ENCODE data around the gene CAPZA2.
"Not testable (repeated sequence)": the region's sequence is repeated elsewhere in the genome, so short reads cannot be mapped to it uniquely, and the experiment has no call there.

Gene CAPZA2

DNA sequence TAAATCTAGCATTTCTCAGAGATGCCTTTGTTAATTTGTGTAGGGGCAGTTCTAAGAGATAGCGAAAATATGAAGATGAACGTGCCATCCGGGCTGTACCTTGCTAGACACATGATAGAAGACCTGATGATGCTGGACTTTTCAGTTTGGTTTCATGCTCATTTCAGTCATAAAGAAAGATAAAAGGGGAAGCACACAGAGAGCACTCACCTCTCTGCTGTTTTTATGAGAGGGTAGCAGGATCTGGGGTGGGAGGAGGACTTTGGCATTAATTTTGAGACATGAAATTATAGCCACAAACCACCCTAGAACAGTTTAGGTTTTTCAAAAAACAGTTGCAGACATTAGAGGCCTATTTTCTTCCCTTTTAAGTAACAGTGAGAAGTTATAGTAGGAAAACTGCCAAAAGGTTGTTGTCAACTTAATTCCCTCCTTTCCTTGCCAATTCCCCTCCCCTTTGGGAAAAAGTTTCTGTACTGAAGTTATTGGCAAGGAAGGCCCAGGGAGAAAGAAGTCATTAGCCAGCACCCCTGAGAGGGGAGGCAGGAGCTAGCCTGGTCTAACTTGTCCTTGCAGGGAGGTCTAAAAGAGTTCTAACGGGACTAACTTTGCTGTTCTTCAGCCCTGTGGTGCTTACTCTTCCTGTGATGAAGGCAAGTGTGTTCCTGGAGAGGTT, 93.6 kb downstream of the CAPZA2 start:
- no peak for DNase-seq

DNA sequence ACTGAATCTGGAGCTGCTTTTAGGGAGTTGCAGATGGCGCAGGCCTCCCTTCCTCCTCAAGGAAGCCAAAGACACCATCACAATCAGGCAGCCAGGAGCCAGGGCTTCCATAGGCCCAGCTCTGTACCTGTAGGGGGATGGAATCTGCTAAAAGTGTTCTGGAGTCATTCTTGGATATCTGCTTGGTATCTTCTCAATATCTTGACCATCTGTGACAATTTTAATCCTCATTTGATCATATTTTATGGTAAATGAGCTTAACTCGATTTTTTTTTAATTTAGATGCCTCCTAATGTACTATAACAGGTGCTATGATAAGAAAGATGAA, 94.1 kb downstream of the CAPZA2 start:
- DNase-seq = peak; percentile 28

DNA sequence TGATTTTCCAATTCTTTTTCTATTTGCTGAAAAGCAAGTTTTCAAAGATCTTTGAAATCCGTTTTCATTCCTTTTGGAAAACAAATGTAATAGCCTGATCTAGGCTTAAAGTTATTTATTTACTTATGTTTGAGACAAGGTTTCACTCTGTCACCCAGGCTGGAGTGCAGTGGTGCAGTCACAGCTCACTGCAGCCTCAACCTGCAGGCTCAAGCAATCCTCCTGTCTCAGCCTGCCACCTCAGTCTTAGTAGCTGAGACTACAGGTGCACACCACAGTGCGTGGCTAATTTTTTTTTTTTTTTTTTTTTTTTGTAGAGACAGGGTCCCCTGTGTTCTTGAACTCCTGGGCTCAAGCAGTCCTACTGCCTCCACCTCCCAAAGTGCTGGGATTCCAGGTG, 95.5 kb downstream of the CAPZA2 start:
- no peak for DNase-seq

DNA sequence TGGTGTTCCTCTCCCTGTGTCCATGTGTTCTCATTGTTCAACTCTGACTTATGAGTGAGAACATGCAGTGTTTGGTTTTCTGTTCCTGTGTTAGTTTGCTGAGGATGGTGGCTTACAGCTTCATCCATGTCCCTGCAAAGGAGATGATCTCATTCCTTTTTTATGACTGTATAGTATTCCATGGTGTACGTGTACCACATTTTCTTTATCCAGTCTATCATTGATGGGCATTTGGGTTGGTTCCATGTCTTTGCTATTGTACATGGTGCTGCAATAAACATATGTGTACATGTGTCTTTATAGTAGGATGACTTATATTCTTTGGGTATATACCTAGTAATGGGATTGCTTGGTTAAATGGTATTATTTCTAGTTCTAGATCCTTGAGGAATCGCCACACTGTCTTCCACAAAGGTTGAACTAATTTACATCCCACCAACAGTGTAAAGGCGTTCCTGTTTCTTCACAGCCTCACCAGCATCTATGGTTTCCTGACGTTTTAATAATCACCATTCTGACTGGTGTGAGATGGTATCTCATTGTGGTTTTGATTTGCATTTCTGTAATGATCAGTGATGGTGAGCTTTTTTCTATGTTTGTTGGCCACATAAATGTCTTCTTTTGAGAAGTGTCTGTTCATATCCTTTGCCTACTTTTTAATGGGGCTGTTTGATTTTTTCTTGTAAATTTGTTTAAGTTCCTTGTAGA, 99.7 kb downstream of the CAPZA2 start:
- DNase-seq = not testable (repeated sequence)

DNA sequence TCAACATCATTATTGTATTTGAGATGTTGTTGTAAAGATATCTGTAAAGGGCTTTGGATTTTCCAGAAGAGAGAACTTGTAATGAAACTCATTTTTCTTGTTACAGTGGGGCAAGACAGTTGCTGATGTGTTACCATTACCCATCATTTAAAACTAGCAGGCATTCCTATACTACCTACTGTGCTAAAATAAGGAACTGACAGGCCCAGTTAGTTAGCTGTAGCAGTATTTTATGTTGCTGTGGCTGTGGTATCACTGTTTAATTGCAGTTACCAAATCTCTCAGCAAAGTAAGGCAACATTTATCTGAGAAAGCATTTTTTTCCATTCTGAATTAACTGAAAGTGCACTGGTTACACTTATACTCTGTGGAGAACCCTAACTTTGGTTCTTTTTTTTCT, 100.8 kb downstream of the CAPZA2 start:
- no peak for DNase-seq

DNA sequence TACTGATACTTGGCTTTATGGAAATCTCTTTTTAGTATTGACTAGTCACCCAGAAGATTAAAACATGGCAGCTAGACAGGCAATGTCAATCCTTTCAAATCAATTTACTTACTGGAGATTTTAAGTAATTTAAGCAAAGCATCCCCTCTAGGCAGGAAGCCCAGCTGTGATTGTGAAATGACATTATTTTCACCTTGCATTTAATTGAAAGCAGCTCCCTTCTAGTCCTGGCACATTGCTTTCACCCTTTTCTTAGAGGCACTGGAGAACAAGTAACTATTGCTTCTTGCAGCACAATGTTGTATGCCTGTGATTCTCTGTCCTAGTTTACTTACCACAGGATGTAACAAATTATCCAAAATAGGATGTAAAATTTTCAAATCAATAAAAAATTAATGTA, 104.2 kb downstream of the CAPZA2 start:
- no peak for DNase-seq

DNA sequence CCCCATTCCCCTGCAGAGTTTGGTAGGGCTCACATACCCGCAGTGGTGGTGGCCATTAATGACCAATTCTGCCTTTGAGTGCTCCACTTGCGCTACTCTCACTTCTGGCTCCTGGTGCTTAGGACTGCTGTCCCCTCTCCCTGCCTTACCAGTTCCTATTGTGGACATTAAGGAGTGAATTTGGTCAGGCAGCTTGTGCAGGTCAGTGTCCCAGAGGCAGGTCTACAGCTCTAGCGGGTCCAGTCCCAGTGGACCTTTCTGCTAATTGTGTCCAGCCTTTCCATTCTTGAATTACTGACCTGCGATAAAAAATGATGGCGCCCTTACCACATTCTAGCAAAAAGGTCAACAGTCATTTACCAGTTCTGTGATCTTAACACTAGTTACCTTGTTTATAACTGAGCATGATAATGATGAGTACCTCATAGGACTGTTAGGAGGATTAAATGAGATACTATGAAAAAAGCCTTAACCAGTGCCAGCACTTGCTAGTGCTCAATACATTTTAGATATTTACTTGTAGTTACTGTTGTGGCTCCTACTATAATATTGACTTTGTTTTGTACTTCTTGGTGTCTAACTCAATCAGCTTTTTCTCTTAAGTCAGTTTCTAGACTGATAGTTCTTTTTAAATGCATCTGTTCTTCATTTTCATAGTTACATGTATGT, 105.0 kb downstream of the CAPZA2 start:
- no peak for DNase-seq

DNA sequence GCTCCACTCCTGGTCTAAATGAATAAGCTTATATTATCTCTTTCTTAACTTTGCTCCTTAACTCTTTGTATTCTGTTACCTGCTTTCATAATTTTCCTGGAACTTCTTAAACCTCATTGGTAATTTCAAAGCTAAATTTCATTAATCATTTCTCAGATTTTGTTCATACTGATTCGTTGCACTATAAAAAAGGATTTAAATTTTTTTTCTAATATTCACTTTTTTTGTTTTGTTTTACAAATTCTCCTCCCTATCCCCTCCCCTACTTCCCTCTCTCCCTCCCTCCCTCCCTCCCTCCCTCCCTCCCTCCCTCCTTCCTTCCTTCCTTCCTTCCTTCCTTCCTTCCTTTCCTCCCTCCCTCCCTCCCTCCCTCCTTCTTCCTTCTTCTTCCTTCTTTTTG, 105.6 kb downstream of the CAPZA2 start:
- DNase-seq = no peak

DNA sequence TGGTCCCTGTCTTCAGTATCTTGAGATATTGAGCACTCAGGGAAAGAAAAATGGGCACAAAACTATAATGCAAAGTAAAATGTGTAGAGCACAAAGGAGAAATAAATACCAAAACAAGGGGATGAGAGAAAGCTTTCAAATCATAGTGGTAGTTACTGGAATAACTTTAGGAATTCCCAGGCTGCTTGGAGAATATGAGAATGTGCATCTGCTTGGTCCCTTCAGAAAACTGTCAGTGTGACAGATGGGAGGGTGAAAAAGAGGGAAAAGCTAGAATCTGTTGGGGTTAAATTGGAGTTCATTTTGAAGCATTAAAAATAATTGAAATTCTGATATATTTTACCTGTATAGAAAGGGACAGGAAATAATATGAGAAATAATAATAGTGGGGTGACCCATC, 106.2 kb downstream of the CAPZA2 start:
- DNase-seq = no peak

DNA sequence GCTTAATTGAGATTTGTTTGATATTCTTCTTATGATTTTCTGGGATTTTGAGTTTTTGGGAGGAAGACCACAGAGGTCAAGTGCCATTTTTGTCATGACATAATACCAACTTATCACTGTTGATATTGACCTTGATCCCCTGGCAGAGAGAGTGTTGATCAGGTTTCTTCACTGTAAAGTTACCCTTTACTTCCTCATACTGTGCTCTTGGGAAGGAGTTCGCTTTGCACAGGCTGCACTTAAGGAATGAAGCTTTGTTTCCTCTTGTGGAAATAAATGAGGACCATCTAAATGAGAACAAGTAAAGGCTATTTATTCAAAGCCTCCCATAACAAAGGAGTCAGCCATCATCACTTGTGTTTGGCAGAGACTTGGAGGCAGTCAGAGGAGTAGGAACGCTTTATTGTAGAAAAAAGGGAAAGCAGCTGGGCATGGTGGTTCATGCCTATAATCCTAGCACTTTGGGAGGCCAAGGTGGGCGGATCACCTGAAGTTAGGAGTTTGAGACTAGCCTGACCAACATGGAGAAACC, 107.0 kb downstream of the CAPZA2 start:
- DNase-seq = no peak

DNA sequence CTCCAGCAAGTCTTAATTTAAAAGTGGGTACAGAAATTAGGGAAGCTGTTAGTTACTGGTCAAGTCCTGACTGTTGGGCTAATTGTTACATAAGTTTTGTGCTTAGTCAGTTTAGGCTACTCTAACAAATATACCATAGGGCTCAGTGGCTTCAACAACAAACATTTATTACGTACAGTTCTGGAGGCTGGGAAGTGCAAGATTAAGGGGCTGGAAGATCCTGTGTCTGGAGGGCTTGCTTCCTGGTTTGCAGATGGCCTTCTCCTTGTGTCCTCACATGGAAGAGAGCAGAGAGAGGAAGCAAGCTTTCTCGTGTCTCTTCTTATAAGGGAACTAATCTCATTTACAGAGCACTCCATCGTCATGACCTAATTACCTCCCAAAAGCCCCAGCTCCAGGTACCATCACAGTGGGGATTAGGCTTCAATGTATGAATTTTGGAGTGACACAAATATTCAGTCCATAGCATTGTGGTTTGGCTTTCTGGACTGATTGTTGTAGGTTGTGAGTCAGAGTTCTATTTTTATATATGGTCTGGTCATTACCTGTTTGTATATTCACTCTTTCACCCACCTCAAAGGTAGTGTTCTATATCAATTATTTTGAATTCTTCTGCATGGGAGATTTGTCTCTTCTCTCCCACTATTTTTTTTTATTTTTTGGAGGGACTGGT, 108.0 kb downstream of the CAPZA2 start:
- no peak for DNase-seq

DNA sequence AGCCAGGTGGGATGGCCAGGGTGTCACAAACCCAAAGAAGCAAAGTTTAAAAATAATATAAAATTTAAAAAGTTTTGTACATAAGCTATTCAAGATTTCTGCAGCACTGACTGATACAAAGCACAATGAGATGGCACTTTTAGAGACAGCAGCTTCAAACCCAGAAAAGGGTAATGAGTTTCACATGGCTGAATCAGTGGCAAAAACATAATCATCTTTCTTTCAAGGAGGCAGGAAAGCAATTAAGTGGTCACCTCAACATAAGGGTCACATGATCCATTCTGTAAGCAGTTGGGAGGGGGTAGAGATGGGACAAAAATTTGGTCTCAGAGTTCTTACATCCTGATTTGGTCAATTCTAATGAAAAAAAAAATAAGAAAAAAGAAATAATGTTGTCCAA, 108.8 kb downstream of the CAPZA2 start:
- not testable (repeated sequence) for DNase-seq

Measured in NCI-H524 treated with DMSO at 0.1 percent for 48 hours (cell line).